Anterior cingulate cortex (tissue), 58 donors: ENCODE results near the gene RPS6KA1.

Experiments used
- DNase-seq, 58 donors: peaks; one replicate each; lab custom pipeline; 2025; lab: John Stamatoyannopoulos, UW

The RPS6KA1 gene

GRCh38 chr1:26530895-26531598, 1.5 kb downstream of the RPS6KA1 start:
- no peak for DNase-seq

- no peak for DNase-seq
These were observed 2.1 kb downstream of the RPS6KA1 start for GRCh38 chr1:26531651-26532131.

- DNase-seq, result peak in 1 of 58 donors; percentile 34
These were observed 4.5 kb downstream of the RPS6KA1 start for GRCh38 chr1:26533951-26534509.

- peak in 2 of 58 donors; percentile 14 to 29 for DNase-seq
These were observed 5.6 kb downstream of the RPS6KA1 start for GRCh38 chr1:26535201-26535600.

- DNase-seq, result no peak
These were observed 6.5 kb downstream of the RPS6KA1 start for GRCh38 chr1:26536081-26536480.

- DNase-seq, result no peak
These were observed 7.0 kb downstream of the RPS6KA1 start for GRCh38 chr1:26536521-26536920.

GRCh38 chr1:26537951-26538352, 8.4 kb downstream of the RPS6KA1 start:
- DNase-seq, result peak in 23 of 58 donors; percentile 16 to 66 (median 35)

GRCh38 chr1:26538480-26539412, 9.2 kb downstream of the RPS6KA1 start:
- DNase-seq, result peak in 7 of 58 donors; percentile 19 to 51 (median 21)

GRCh38 chr1:26539722-26540121, 10.2 kb downstream of the RPS6KA1 start:
- DNase-seq, result no peak

GRCh38 chr1:26540351-26540750, 10.8 kb downstream of the RPS6KA1 start:
- no peak for DNase-seq

GRCh38 chr1:26541431-26541815, 11.9 kb downstream of the RPS6KA1 start:
- no peak for DNase-seq

- DNase-seq, result peak in 50 of 58 donors; percentile 14 to 77 (median 52)
These were observed 12.5 kb downstream of the RPS6KA1 start for GRCh38 chr1:26541816-26542711.

GRCh38 chr1:26542771-26543451, 13.3 kb downstream of the RPS6KA1 start:
- no peak for DNase-seq

- no peak for DNase-seq
These were observed 13.9 kb downstream of the RPS6KA1 start for GRCh38 chr1:26543462-26543861.

- DNase-seq, result no peak
These were observed 14.6 kb downstream of the RPS6KA1 start for GRCh38 chr1:26544126-26544525.

GRCh38 chr1:26545969-26546323, 16.4 kb downstream of the RPS6KA1 start:
- DNase-seq, result no peak

GRCh38 chr1:26546375-26546774, 16.8 kb downstream of the RPS6KA1 start:
- no peak for DNase-seq

- DNase-seq, result no peak
These were observed 17.3 kb downstream of the RPS6KA1 start for GRCh38 chr1:26546819-26547218.

- no peak for DNase-seq
These were observed 19.3 kb downstream of the RPS6KA1 start for GRCh38 chr1:26548841-26549240.
